ENCODE data around the gene PLPP3. TPM values are rescaled to one million over a fixed set of nuclear protein-coding genes. Genes with fewer than 3 reads are reported as not detected.

The PLPP3 gene
- total and polyA plus RNA-seq, 2 experiments from 2014 or later, result 41.9 to 61.9 TPM

GRCh38 chr1:56542651-56543050, 36.7 kb downstream of the PLPP3 start:
- Mint-ChIP-seq H3K27ac (no peak overlapping the region), H3K36me3 (ENCODE audit: low read depth) (peaks cover 37% of the 10 kb centered on the region), H3K27me3 (ENCODE audit: insufficient read depth, low read depth, poor library complexity) (peaks cover 4% of the 10 kb centered on the region), H3K4me1 (peaks cover 89% of the 10 kb centered on the region), H3K9me3 (no peaks in the 10 kb centered on the region), H3K4me3 (no peak overlapping the region)
- H3K4me2 ChIP-seq, result peak overlapping the region; percentile 7; the same call in 1 of the 2 replicates
- peaks cover 96% of the 10 kb centered on the region for H3K79me2 ChIP-seq (replicated peaks; ENCODE audit: insufficient read depth)
- H3K27me3 ChIP-seq (ENCODE audit: insufficient read depth), result no peaks in the 10 kb centered on the region
- peaks cover 93% of the 10 kb centered on the region for H3K4me1 ChIP-seq (ENCODE audit: insufficient read depth)
- 0 out of 2 replicates have a peak, but pooled peaks cover 6% of the 10 kb centered on the region for H3K36me3 ChIP-seq (ENCODE audit: insufficient read depth)
- peaks cover 6% of the 10 kb centered on the region; the same call in 1 of the 2 replicates for H3K9me2 ChIP-seq (ENCODE audit: insufficient read depth)
- DNase-seq (ENCODE audit: low spot score) (no peak), ATAC-seq (no peak)
- 0 out of 2 replicates have a peak, but pooled peaks cover 6% of the 10 kb centered on the region for H3F3A ChIP-seq (replicated peaks; ENCODE audit: low read depth)
- H4K20me1 ChIP-seq (replicated peaks; ENCODE audit: insufficient read depth), result no peaks in the 10 kb centered on the region
- no peak overlapping the region for H3K4me3 ChIP-seq
- H2AFZ ChIP-seq, result no peak overlapping the region
- TF ChIP-seq JUNB (IDR thresholded peaks at IDR 0.05; ENCODE audit: unreplicated experiment), result no peak
- no peak for TF ChIP-seq REST (IDR thresholded peaks at IDR 0.05; ENCODE audit: unreplicated experiment)
- no peak for TF ChIP-seq NANOG (IDR thresholded peaks at IDR 0.05; ENCODE audit: borderline replicate concordance)
- TF ChIP-seq ZNF114 (CRISPR knock-in tag; IDR thresholded peaks at IDR 0.05), result no peak
- no peak for TF ChIP-seq ETS1 (IDR thresholded peaks at IDR 0.05)
- no peak for TF ChIP-seq ZNF331 (CRISPR knock-in tag; IDR thresholded peaks at IDR 0.05; ENCODE audit: low read depth)
- no peak for TF ChIP-seq EZH2phosphoT487 (IDR thresholded peaks at IDR 0.05; ENCODE audit: unreplicated experiment)
- no peak for TF ChIP-seq CREB1 (CRISPR knock-in tag; IDR thresholded peaks at IDR 0.05; ENCODE audit: low read depth)
- TF ChIP-seq EZH2 (IDR thresholded peaks at IDR 0.05; ENCODE audit: low read depth, unreplicated experiment), result no peak
- TF ChIP-seq CTCF (conservative IDR thresholded peaks at IDR 0.05; ENCODE audit: low read depth in 2 of 2), result no peak
- TF ChIP-seq, protein P1, sequence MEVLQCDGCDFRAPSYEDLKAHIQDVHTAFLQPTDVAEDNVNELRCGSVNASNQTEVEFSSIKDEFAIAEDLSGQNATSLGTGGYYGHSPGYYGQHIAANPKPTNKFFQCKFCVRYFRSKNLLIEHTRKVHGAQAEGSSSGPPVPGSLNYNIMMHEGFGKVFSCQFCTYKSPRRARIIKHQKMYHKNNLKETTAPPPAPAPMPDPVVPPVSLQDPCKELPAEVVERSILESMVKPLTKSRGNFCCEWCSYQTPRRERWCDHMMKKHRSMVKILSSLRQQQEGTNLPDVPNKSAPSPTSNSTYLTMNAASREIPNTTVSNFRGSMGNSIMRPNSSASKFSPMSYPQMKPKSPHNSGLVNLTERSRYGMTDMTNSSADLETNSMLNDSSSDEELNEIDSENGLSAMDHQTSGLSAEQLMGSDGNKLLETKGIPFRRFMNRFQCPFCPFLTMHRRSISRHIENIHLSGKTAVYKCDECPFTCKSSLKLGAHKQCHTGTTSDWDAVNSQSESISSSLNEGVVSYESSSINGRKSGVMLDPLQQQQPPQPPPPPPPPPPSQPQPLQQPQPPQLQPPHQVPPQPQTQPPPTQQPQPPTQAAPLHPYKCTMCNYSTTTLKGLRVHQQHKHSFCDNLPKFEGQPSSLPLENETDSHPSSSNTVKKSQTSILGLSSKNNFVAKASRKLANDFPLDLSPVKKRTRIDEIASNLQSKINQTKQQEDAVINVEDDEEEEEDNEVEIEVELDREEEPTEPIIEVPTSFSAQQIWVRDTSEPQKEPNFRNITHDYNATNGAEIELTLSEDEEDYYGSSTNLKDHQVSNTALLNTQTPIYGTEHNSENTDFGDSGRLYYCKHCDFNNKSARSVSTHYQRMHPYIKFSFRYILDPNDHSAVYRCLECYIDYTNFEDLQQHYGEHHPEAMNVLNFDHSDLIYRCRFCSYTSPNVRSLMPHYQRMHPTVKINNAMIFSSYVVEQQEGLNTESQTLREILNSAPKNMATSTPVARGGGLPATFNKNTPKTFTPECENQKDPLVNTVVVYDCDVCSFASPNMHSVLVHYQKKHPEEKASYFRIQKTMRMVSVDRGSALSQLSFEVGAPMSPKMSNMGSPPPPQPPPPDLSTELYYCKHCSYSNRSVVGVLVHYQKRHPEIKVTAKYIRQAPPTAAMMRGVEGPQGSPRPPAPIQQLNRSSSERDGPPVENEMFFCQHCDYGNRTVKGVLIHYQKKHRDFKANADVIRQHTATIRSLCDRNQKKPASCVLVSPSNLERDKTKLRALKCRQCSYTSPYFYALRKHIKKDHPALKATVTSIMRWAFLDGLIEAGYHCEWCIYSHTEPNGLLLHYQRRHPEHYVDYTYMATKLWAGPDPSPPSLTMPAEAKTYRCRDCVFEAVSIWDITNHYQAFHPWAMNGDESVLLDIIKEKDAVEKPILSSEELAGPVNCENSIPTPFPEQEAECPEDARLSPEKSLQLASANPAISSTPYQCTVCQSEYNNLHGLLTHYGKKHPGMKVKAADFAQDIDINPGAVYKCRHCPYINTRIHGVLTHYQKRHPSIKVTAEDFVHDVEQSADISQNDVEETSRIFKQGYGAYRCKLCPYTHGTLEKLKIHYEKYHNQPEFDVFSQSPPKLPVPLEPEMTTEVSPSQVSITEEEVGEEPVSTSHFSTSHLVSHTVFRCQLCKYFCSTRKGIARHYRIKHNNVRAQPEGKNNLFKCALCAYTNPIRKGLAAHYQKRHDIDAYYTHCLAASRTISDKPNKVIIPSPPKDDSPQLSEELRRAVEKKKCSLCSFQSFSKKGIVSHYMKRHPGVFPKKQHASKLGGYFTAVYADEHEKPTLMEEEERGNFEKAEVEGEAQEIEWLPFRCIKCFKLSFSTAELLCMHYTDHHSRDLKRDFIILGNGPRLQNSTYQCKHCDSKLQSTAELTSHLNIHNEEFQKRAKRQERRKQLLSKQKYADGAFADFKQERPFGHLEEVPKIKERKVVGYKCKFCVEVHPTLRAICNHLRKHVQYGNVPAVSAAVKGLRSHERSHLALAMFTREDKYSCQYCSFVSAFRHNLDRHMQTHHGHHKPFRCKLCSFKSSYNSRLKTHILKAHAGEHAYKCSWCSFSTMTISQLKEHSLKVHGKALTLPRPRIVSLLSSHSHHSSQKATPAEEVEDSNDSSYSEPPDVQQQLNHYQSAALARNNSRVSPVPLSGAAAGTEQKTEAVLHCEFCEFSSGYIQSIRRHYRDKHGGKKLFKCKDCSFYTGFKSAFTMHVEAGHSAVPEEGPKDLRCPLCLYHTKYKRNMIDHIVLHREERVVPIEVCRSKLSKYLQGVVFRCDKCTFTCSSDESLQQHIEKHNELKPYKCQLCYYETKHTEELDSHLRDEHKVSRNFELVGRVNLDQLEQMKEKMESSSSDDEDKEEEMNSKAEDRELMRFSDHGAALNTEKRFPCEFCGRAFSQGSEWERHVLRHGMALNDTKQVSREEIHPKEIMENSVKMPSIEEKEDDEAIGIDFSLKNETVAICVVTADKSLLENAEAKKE (CRISPR knock-in tag; IDR thresholded peaks at IDR 0.05), result no peak
- TF ChIP-seq POLR2AphosphoS5 (IDR thresholded peaks at IDR 0.05; ENCODE audit: low read depth), result no peak
- TF ChIP-seq STAT1 (IDR thresholded peaks at IDR 0.05; ENCODE audit: unreplicated experiment), result no peak
- peak overlapping the region; percentile 45; the same call in 1 of the 2 replicates for H3K27ac ChIP-seq (ENCODE audit: low read depth)
